CD4-positive, CD25-positive, alpha-beta regulatory T cell (primary cell): ENCODE data around the gene UNC5B. TPM values are rescaled to one million over a fixed set of nuclear protein-coding genes. Genes with fewer than 3 reads are reported as not detected.

ENCODE experiments used
- ATAC-seq, 2 donors: fragments of 150-1000 bp; cut with Tn5 transposase; one replicate each; pipeline ENCODE4 v1.10.0; 2021; ENCODE audit warnings: low read depth in 2 of 2, moderate number of reproducible peaks in 2 of 2, moderate library complexity in 1 of 2
- DNase-seq, 3 donors: peaks; one replicate each; pipeline versions ENCODE4 v3.0.0 to v3.0.0-alpha.2; 2012 to 2022; ENCODE audit warnings: mixed read lengths in 1 of 3
- H3K27ac ChIP-seq: one replicate; pipeline ENCODE4 v1.7.0; 2013; ENCODE audit warnings: mild to moderate bottlenecking, low read length; ENCODE audit not compliant: insufficient read depth, poor library complexity, severe bottlenecking
- H3K27me3 ChIP-seq: one replicate; pipeline ENCODE4 v1.7.0; 2013; ENCODE audit warnings: low read length; ENCODE audit not compliant: control insufficient read depth, insufficient read depth
- H3K36me3 ChIP-seq: one replicate; pipeline ENCODE4 v1.7.0; 2013; ENCODE audit warnings: mild to moderate bottlenecking, low read length, moderate library complexity; ENCODE audit not compliant: control insufficient read depth, insufficient read depth
- H3K4me1 ChIP-seq: 2 replicates; pipeline ENCODE4 v1.7.0; 2013; ENCODE audit warnings: mild to moderate bottlenecking, low read length; ENCODE audit not compliant: insufficient read depth, control insufficient read depth, poor library complexity, severe bottlenecking
- H3K4me3 ChIP-seq: one replicate; pipeline ENCODE4 v1.7.0; 2013; ENCODE audit warnings: low read depth, mild to moderate bottlenecking, low read length, moderate library complexity
- H3K9me3 ChIP-seq, 2 experiments: 1 replicate in 1 of 2; 2 replicates in 1 of 2; pipeline ENCODE4 v1.7.0; 2013; ENCODE audit warnings: low read length in 2 of 2, mild to moderate bottlenecking in 1 of 2, moderate library complexity in 1 of 2; ENCODE audit not compliant: control insufficient read depth in 2 of 2
- H3K27ac Mint-ChIP-seq, 3 donors: one replicate each; pipeline ENCODE4 v1.8.0; 2020 to 2022; ENCODE audit warnings: mild to moderate bottlenecking in 3 of 3, mixed read lengths in 3 of 3, moderate library complexity in 2 of 3
- H3K27me3 Mint-ChIP-seq: one replicate; pipeline ENCODE4 v1.8.0; 2022; ENCODE audit warnings: mild to moderate bottlenecking, mixed read lengths
- H3K36me3 Mint-ChIP-seq: one replicate; pipeline ENCODE4 v1.8.0; 2020; ENCODE audit warnings: mixed read lengths
- H3K4me1 Mint-ChIP-seq, 4 donors: one replicate each; pipeline ENCODE4 v1.8.0; 2020 to 2022; ENCODE audit warnings: mixed read lengths in 4 of 4, mild to moderate bottlenecking in 1 of 4
- H3K4me3 Mint-ChIP-seq, 4 donors: one replicate each; pipeline ENCODE4 v1.8.0; 2020 to 2022; ENCODE audit warnings: mild to moderate bottlenecking in 4 of 4, mixed read lengths in 4 of 4, moderate library complexity in 3 of 4
- H3K9me3 Mint-ChIP-seq, 7 donors: one replicate each; pipeline ENCODE4 v1.8.0; 2020 to 2022; ENCODE audit warnings: mixed read lengths in 7 of 7, mild to moderate bottlenecking in 3 of 7, moderate library complexity in 2 of 7
- polyA plus RNA-seq, 4 donors: library from polyadenylated mRNA; unstranded; fragments of 300-500 nt; fragmentation: Illumina TruSeq; gene quantifications; one replicate each; pipeline ENCODE4 v1.2.3, GENCODE V29; 2021
- total RNA-seq: library from RNA; stranded (reverse); gene quantifications from one replicate; pipeline ENCODE4 v1.2.3, GENCODE V29; 2022

Gene UNC5B
- total and polyA plus RNA-seq, 5 donors from 2014 or later: 0.07 TPM; not detected in 4

DNA sequence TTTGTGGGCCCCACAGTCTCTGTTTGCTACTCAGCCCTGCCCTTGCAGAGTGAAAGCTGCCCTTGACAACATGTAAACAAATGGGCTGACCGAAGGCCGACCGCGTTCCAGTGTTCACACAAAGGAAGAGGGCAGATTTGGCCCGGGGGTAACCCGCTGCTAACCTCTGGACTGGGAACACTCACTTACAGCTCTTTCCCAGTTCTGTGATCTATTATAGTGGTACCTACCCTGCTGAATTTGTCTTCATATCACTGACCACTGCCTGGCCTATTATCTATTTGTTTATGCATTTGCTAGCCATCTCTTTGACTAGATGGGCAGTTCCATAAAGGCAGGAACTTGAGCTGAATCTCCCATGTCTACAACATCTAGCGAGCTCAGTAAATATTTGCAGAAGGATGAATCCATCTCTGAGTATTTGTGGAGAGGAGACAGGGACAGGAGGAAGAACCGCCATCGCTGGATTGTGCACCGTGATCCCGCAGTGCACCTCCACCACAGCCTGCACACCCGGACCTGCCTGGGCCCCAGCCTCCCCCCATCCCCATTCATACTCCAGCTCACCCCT, 121.9 kb downstream of the UNC5B start:
- H3K4me3 ChIP-seq: no peak overlapping the region
- H3K27ac ChIP-seq: no peak overlapping the region
- Mint-ChIP-seq H3K9me3 (no peaks in the 10 kb centered on the region), H3K27ac (no peak overlapping the region), H3K36me3 (peaks cover 12% of the 10 kb centered on the region), H3K4me1 (peaks cover 0 to 18% (median 6%) of the 10 kb centered on the region in 4 donors), H3K4me3 (no peak overlapping the region), H3K27me3 (no peaks in the 10 kb centered on the region)
- ATAC-seq: no peak
- H3K9me3 ChIP-seq: no peaks in the 10 kb centered on the region
- no peaks in the 10 kb centered on the region for H3K36me3 ChIP-seq
- no peaks in the 10 kb centered on the region for H3K4me1 ChIP-seq
- no peak for DNase-seq
- H3K27me3 ChIP-seq: no peaks in the 10 kb centered on the region

GRCh38 chr10:71335173-71335708, 122.9 kb downstream of the UNC5B start:
- ATAC-seq: no peak
- H3K4me1 ChIP-seq: no peaks in the 10 kb centered on the region
- no peak overlapping the region for H3K4me3 Mint-ChIP-seq
- H3K36me3 ChIP-seq: no peaks in the 10 kb centered on the region
- no peak overlapping the region for H3K27ac Mint-ChIP-seq
- peaks cover 0 to 18% (median 6%) of the 10 kb centered on the region in 4 donors for H3K4me1 Mint-ChIP-seq
- H3K9me3 Mint-ChIP-seq: no peaks in the 10 kb centered on the region
- H3K9me3 ChIP-seq: no peaks in the 10 kb centered on the region
- DNase-seq: no peak
- H3K27me3 Mint-ChIP-seq: no peaks in the 10 kb centered on the region
- no peak overlapping the region for H3K4me3 ChIP-seq
- no peaks in the 10 kb centered on the region for H3K27me3 ChIP-seq
- no peak overlapping the region for H3K27ac ChIP-seq
- peaks cover 16% of the 10 kb centered on the region for H3K36me3 Mint-ChIP-seq

- Histone ChIP-seq H3K9me3 (no peaks in the 10 kb centered on the region), H3K36me3 (peaks cover 3% of the 10 kb centered on the region), H3K27ac (no peak overlapping the region), H3K27me3 (no peaks in the 10 kb centered on the region), H3K4me1 (no peaks in the 10 kb centered on the region), H3K4me3 (no peak overlapping the region)
- no peak for ATAC-seq
- DNase-seq: no peak
- Mint-ChIP-seq H3K4me1 (peaks cover 0 to 11% (median 5%) of the 10 kb centered on the region in 4 donors), H3K27me3 (no peaks in the 10 kb centered on the region), H3K9me3 (no peaks in the 10 kb centered on the region), H3K36me3 (peaks cover 18% of the 10 kb centered on the region), H3K4me3 (no peak overlapping the region), H3K27ac (peak overlapping the region in 1 of 3 donors; percentile 76)
Observed at GRCh38 chr10:71336632-71337031, 124.3 kb downstream of the UNC5B start.

GRCh38 chr10:71337219-71337701, 124.9 kb downstream of the UNC5B start:
- no peaks in the 10 kb centered on the region for H3K27me3 ChIP-seq
- Mint-ChIP-seq H3K9me3 (no peaks in the 10 kb centered on the region), H3K36me3 (peaks cover 21% of the 10 kb centered on the region), H3K4me3 (no peak overlapping the region), H3K27me3 (no peaks in the 10 kb centered on the region), H3K27ac (no peak overlapping the region), H3K4me1 (peaks cover 0 to 11% (median 5%) of the 10 kb centered on the region in 4 donors)
- no peak overlapping the region for H3K4me3 ChIP-seq
- ATAC-seq: no peak
- DNase-seq: no peak
- H3K27ac ChIP-seq: no peak overlapping the region
- H3K4me1 ChIP-seq: no peaks in the 10 kb centered on the region
- no peaks in the 10 kb centered on the region for H3K9me3 ChIP-seq
- H3K36me3 ChIP-seq: peaks cover 3% of the 10 kb centered on the region

DNA sequence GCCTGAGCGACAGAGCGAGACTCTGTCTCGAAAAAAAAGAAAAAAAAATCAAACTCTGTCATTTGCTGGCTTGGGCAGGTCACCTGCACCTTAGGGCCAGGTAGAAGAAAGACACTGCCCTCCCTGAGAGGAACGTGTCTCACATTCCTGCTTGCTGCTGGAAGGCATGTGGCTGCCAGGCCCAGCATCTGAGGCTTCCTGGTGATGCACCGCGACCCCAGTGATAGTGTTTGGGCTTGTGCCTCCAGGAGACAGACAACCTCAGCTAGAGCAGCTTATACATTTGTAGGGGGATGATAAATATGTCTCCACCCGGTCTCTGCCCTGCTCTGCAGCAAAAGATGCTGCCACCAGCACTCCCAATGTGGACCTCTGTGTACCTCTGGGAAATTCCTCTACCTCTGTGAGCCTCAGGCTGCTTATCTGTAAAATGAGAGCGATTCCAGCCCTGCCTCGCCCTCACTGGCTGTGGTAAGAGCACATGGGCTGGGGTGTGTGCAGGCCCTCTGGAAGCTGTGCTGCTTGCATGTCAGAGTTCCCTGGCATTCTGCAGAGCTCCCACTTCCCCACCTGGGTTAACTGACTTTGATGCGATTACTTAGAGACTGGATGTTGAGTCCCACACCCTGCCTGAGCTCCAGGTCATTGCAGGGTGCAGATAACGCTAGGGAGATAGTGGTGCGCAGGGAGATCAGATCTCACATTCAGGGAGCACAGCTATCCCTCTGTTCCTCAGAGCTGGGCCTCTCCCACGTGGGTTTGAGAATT, 126.5 kb downstream of the UNC5B start:
- Histone ChIP-seq H3K9me3 (no peaks in the 10 kb centered on the region), H3K27ac (no peak overlapping the region), H3K4me3 (no peak overlapping the region), H3K4me1 (no peaks in the 10 kb centered on the region), H3K36me3 (peaks cover 3% of the 10 kb centered on the region), H3K27me3 (no peaks in the 10 kb centered on the region)
- peaks cover 21% of the 10 kb centered on the region for H3K36me3 Mint-ChIP-seq
- no peak overlapping the region for H3K27ac Mint-ChIP-seq
- peaks cover 0 to 9% (median 3%) of the 10 kb centered on the region in 4 donors for H3K4me1 Mint-ChIP-seq
- DNase-seq: no peak
- no peaks in the 10 kb centered on the region for H3K27me3 Mint-ChIP-seq
- no peak for ATAC-seq
- H3K4me3 Mint-ChIP-seq: no peak overlapping the region
- no peaks in the 10 kb centered on the region for H3K9me3 Mint-ChIP-seq

GRCh38 chr10:71339796-71340589, 127.6 kb downstream of the UNC5B start:
- DNase-seq (no peak), ATAC-seq (no peak)
- Mint-ChIP-seq H3K9me3 (no peaks in the 10 kb centered on the region), H3K27me3 (no peaks in the 10 kb centered on the region), H3K4me1 (peaks cover 0 to 5% (median 2%) of the 10 kb centered on the region in 4 donors), H3K4me3 (peak overlapping the region in 2 of 4 donors; percentile 18 to 33), H3K36me3 (peaks cover 18% of the 10 kb centered on the region), H3K27ac (no peak overlapping the region)
- no peaks in the 10 kb centered on the region for H3K9me3 ChIP-seq
- peaks cover 3% of the 10 kb centered on the region for H3K36me3 ChIP-seq
- H3K27ac ChIP-seq: no peak overlapping the region
- H3K4me3 ChIP-seq: no peak overlapping the region
- H3K4me1 ChIP-seq: no peaks in the 10 kb centered on the region
- H3K27me3 ChIP-seq: no peaks in the 10 kb centered on the region

GRCh38 chr10:71342573-71343391, 130.4 kb downstream of the UNC5B start:
- H3K4me1 ChIP-seq: no peaks in the 10 kb centered on the region
- Mint-ChIP-seq H3K4me1 (peaks cover 0 to 2% (median 0%) of the 10 kb centered on the region in 4 donors), H3K4me3 (no peak overlapping the region), H3K9me3 (no peaks in the 10 kb centered on the region), H3K36me3 (peaks cover 14% of the 10 kb centered on the region), H3K27me3 (no peaks in the 10 kb centered on the region), H3K27ac (peak overlapping the region in 1 of 3 donors; percentile 49)
- ATAC-seq (no peak), DNase-seq (no peak)
- peaks cover 3% of the 10 kb centered on the region for H3K36me3 ChIP-seq
- no peaks in the 10 kb centered on the region for H3K9me3 ChIP-seq
- H3K27me3 ChIP-seq: no peaks in the 10 kb centered on the region
- no peak overlapping the region for H3K4me3 ChIP-seq
- H3K27ac ChIP-seq: no peak overlapping the region
